ENCODE measurements around the gene LRFN3. TPM values are rescaled to one million over a fixed set of nuclear protein-coding genes. Genes with fewer than 3 reads are reported as not detected.
"Not testable (repeated sequence)": the region's sequence is repeated elsewhere in the genome, so short reads cannot be mapped to it uniquely, and the experiment has no call there.

Gene LRFN3, protein sequence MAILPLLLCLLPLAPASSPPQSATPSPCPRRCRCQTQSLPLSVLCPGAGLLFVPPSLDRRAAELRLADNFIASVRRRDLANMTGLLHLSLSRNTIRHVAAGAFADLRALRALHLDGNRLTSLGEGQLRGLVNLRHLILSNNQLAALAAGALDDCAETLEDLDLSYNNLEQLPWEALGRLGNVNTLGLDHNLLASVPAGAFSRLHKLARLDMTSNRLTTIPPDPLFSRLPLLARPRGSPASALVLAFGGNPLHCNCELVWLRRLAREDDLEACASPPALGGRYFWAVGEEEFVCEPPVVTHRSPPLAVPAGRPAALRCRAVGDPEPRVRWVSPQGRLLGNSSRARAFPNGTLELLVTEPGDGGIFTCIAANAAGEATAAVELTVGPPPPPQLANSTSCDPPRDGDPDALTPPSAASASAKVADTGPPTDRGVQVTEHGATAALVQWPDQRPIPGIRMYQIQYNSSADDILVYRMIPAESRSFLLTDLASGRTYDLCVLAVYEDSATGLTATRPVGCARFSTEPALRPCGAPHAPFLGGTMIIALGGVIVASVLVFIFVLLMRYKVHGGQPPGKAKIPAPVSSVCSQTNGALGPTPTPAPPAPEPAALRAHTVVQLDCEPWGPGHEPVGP
- 18.7 TPM for polyA plus RNA-seq (2013, experiment 1 of 2)
- 23.6 TPM for polyA plus RNA-seq (2013, experiment 2 of 2)

DNA sequence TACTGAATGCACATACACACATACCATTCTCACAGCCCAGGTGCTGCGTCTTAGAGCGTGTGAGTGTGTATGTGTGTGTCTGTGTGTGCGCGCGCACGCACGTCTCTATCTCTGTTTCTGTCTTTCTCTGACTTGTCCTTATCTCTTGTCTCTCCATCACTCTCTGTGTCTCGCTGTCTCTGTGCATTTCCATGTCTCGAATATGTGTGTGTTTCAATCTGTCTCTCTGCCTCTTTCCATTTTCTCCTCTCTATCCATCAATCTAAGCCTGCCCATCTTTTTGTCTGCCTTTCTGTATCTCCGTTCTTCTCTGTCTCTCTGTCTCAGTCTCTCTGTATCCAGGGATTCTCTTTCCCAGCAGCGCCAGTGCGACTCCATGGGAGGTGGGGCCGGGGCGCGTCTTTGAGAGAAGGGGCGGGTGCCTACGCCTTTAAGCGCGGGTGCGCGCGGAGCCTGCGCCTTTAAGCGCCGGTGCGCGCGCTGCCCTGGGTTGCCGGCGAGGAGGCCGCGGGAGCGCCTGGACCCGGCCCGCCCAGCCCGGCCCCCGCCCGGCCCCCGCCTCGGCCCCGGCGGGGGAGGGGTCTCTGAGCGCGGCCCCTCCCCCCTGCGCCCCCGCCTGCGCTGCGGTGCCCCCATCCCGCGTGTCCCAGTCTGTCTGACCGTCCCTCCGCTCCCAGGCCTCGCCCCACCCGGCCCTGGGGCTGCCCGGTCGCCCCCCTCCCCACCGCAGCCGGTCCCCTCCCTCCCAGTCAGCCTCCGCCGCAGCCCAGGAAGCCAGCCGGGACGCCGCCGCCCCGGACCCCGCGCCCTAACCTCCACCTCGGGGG is at the start of gene LRFN3:
Gene LRFN3, plus strand, starts transcription at position 464 of the 827 bp plus-strand sequence. CDS start 3,052 bp downstream, outside the sequence.
- Histone ChIP-seq H3K9ac (ENCODE audit: low read depth, low read length) (peak within 1 kb of the TSS; percentile 70), H3K27ac (ENCODE audit: low read depth, low read length) (no peak within 1 kb of the TSS), H3K27me3 (ENCODE audit: insufficient read depth, low read length) (no peaks in the 10 kb centered on the region), H3K4me1 (ENCODE audit: insufficient read depth, low read length) (peaks cover 9% of the 10 kb centered on the region), H3K4me3 (ENCODE audit: low read length) (peak within 1 kb of the TSS; percentile 83), H3K9me3 (ENCODE audit: insufficient read depth, low read depth, low read length) (no peaks in the 10 kb centered on the region), H3K36me3 (ENCODE audit: insufficient read depth, low read length) (peaks cover 9% of the 10 kb centered on the region; the same call in 1 of the 2 replicates)
- 9% methylated on average over 64 of the region's 68 CpGs for WGBS

DNA sequence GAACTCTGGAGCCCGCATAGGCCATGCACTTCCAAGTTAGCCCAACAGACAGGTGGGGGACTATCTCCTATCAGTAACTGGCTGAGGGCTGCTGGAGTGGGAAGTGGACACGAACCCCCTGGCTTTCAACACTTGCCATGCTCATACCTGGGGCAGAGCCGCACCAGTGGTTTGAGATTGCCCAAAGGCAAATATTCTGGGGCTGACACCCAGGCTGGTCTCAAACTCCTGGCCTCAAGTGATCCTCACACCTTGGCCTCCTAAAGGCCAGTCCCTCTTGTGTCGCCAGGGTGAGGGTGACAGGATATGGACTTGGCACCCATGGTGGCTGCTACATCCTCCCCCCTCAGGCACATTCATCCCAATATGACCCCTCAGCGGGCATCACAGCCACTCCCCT is 49.0 kb upstream of the LRFN3 start:
- Histone ChIP-seq H3K4me1 (ENCODE audit: insufficient read depth, low read length) (no peaks in the 10 kb centered on the region), H3K36me3 (ENCODE audit: insufficient read depth, low read length) (peaks cover 41% of the 10 kb centered on the region), H3K27me3 (ENCODE audit: insufficient read depth, low read length) (no peaks in the 10 kb centered on the region), H3K4me3 (ENCODE audit: low read length) (no peak overlapping the region), H3K27ac (ENCODE audit: low read depth, low read length) (no peak overlapping the region), H3K9me3 (ENCODE audit: insufficient read depth, low read depth, low read length) (no peaks in the 10 kb centered on the region), H3K9ac (ENCODE audit: low read depth, low read length) (no peak overlapping the region)
- WGBS, result 93% methylated on average over 5 of the region's 5 CpGs

DNA sequence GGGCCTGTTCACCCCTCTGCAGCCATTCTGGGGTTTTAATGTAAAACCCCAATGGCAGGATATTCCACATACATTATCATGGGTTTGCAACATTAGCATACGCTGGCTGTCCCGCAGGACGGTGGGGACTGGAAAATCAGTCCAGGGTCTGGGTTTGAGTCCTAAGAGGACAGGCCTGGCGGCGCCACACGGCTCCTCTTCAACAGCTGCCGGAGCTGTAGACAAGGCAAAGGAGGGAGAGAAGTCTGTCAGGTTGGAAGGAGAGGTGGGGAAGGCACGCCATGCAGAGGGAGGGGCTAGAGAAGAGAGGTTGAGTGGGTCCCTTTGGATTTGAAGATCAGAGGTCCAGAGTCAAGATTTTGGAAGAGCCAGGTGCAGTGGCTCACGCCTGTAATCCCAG is 47.8 kb upstream of the LRFN3 start:
- H3K27ac ChIP-seq (ENCODE audit: low read depth, low read length), result no peak overlapping the region
- no peak overlapping the region for H3K9ac ChIP-seq (ENCODE audit: low read depth, low read length)
- no peak overlapping the region for H3K4me3 ChIP-seq (ENCODE audit: low read length)
- H3K9me3 ChIP-seq (ENCODE audit: insufficient read depth, low read depth, low read length), result no peaks in the 10 kb centered on the region
- peaks cover 52% of the 10 kb centered on the region for H3K36me3 ChIP-seq (ENCODE audit: insufficient read depth, low read length)
- 94% methylated on average over 9 of the region's 9 CpGs for WGBS
- no peaks in the 10 kb centered on the region for H3K4me1 ChIP-seq (ENCODE audit: insufficient read depth, low read length)
- no peaks in the 10 kb centered on the region for H3K27me3 ChIP-seq (ENCODE audit: insufficient read depth, low read length)

DNA sequence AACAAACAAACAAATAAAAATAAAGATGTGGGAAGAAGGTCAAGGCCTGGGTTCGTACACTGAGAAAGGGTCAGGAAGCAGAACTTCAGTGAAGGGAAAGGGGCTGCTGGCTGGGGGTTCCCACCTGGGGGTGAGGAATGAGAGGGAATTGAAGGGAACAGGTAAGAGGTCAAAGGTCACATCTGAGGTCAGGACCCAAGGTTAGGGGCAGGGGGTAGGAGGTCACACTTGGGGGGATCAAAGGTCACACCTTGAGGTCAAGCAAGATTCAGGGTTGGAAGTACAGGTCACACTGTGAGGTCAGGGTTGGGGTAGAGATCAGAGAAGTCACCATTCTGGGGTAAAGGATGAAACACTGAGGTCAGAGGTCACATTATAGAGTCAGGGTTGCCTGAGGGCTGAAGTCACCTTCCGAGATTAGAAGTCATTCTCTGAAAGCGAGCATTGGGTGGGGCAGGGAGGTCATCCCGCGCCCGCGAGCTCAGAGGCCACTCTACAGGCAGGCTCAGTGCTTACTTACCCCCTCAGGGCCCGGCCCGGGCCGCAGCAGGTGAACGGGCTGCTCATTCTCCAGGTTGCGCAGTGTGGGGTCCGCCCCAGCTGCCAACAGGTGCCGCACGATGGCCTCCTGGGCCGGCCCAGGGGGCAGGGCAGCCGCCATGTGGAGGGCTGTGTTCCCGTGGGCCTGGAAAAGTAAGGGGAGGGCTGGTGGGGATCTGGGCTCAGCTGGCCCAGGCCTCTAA is 46.6 kb upstream of the LRFN3 start:
- no peak overlapping the region for H3K4me3 ChIP-seq (ENCODE audit: low read length)
- peaks cover 58% of the 10 kb centered on the region for H3K36me3 ChIP-seq (ENCODE audit: insufficient read depth, low read length)
- no peak overlapping the region for H3K27ac ChIP-seq (ENCODE audit: low read depth, low read length)
- H3K27me3 ChIP-seq (ENCODE audit: insufficient read depth, low read length), result no peaks in the 10 kb centered on the region
- no peaks in the 10 kb centered on the region for H3K9me3 ChIP-seq (ENCODE audit: insufficient read depth, low read depth, low read length)
- 93% methylated on average over 18 of the region's 18 CpGs for WGBS
- no peak overlapping the region for H3K9ac ChIP-seq (ENCODE audit: low read depth, low read length)
- no peaks in the 10 kb centered on the region for H3K4me1 ChIP-seq (ENCODE audit: insufficient read depth, low read length)

DNA sequence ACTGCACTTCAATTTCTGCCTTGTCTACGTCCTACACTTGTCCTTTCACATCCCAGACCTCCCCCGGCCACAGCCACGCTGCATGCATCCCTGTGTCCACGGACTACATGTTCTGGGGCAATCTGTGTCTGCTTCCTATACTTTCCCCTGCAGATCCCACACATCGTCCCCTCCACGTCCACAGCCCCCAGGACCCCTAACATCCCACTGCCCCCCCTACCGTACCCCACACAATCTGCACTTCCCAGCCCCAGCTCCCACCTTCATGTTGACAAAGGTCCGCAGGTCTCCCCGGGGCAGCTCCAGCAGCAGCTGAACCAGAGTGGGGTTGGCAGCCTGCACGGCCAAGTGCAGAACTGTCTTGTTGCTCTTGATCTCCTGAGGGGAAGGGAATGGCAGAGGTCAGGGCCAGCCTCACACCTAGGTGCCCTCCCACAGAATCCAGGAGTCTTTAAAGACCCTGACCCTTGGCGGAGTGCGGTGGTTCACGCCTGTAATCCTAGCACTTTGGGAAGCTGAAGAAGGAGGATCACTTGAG is 46.0 kb upstream of the LRFN3 start:
- Histone ChIP-seq H3K27me3 (ENCODE audit: insufficient read depth, low read length) (no peaks in the 10 kb centered on the region), H3K4me1 (ENCODE audit: insufficient read depth, low read length) (no peaks in the 10 kb centered on the region), H3K36me3 (ENCODE audit: insufficient read depth, low read length) (peaks cover 63% of the 10 kb centered on the region), H3K27ac (ENCODE audit: low read depth, low read length) (no peak overlapping the region), H3K4me3 (ENCODE audit: low read length) (no peak overlapping the region), H3K9me3 (ENCODE audit: insufficient read depth, low read depth, low read length) (no peaks in the 10 kb centered on the region), H3K9ac (ENCODE audit: low read depth, low read length) (no peak overlapping the region)
- 93% methylated on average over 13 of the region's 13 CpGs for WGBS

DNA sequence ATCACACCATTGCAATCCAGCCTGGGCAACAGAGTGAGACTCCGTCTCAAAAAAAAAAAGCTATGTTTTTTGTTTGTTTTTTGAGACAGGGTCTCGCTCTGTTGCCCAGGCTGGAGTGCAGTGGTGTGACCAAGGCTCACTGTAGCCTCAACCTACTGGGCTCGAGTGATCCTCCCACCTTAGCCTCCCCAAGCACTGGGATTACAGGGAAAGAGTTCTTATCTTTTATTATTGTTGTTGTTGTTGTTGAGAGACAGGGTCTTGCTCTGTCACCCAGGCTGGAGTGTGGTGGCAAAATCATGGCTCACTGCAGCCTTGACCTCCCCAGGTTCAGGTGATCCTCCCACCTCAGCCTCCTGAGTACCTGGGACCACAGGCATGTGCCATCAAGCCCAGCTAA is 44.4 kb upstream of the LRFN3 start:
- not testable (repeated sequence) for H3K27ac ChIP-seq (ENCODE audit: low read depth, low read length); H3K27me3 ChIP-seq (ENCODE audit: insufficient read depth, low read length); H3K4me3 ChIP-seq (ENCODE audit: low read length); H3K4me1 ChIP-seq (ENCODE audit: insufficient read depth, low read length); H3K9me3 ChIP-seq (ENCODE audit: insufficient read depth, low read depth, low read length); H3K9ac ChIP-seq (ENCODE audit: low read depth, low read length)
- H3K36me3 ChIP-seq (ENCODE audit: insufficient read depth, low read length), result peaks cover 78% of the 10 kb centered on the region
- WGBS, result 100% methylated on average over 3 of the region's 3 CpGs

DNA sequence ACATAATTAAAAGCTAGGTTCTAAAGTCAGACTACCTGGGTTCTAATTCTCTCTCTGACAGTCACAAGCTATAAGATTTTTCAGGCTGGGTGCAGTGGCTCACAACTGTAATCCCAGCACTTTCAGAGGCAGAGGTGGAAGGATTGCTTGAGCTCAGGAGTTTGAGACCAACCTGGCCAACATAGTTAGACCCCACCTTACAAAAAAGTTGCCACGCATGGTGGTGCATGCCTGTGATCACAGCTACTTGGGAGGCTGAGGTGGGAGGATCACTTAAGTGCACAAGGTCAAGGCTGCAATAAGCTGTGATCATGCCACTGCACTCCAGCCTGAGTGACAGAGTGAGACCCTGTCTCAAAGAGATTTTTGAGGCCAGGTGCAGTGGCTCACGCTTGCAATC is 41.8 kb upstream of the LRFN3 start:
- Histone ChIP-seq H3K4me1 (ENCODE audit: insufficient read depth, low read length) (no peaks in the 10 kb centered on the region), H3K27ac (ENCODE audit: low read depth, low read length) (no peak overlapping the region), H3K4me3 (ENCODE audit: low read length) (no peak overlapping the region), H3K27me3 (ENCODE audit: insufficient read depth, low read length) (no peaks in the 10 kb centered on the region), H3K9ac (ENCODE audit: low read depth, low read length) (no peak overlapping the region), H3K36me3 (ENCODE audit: insufficient read depth, low read length) (peaks cover 77% of the 10 kb centered on the region), H3K9me3 (ENCODE audit: insufficient read depth, low read depth, low read length) (no peaks in the 10 kb centered on the region)
- WGBS, result 96% methylated on average over 2 of the region's 2 CpGs

DNA sequence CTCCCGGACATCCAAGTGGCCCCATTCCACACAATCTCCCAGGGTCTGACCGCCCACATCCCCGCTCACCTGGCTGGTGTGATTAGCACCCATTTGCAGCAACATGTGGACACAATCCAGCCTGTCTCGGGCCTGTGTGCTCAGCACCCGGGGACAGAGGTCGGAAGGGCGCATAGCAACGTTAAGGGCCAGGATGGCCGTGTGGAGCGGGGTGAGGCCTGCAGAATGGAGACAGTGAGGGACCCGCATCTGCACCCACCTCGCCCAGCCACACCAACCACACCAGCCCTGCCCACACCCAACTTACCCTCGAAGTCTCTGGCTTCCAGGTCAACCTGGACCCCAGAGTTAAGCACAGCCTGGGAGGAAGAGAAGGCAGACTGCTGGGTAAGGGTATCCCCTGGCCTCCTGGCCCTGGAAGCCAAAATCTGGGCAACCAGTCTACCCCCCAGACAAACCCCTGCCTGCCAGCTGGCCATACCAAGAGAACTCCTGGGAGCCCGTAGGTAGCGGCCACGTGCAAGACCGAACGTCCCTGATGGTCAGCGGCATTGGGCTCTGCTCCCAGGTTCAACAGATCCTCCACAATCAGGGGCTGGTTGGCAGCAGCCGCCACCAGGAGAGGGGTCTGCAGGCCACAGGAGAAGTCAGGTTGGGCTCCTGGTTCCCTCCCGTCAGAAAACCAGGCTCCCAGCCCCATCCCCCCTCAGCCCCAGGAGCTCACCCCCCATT is 40.1 kb upstream of the LRFN3 start:
- H3K4me1 ChIP-seq (ENCODE audit: insufficient read depth, low read length), result 0 out of 2 replicates have a peak, but pooled peaks cover under 1% of the 10 kb centered on the region
- no peaks in the 10 kb centered on the region for H3K9me3 ChIP-seq (ENCODE audit: insufficient read depth, low read depth, low read length)
- H3K9ac ChIP-seq (ENCODE audit: low read depth, low read length), result no peak overlapping the region
- 93% methylated on average over 21 of the region's 21 CpGs for WGBS
- H3K27ac ChIP-seq (ENCODE audit: low read depth, low read length), result no peak overlapping the region
- H3K36me3 ChIP-seq (ENCODE audit: insufficient read depth, low read length), result peaks cover 60% of the 10 kb centered on the region
- H3K27me3 ChIP-seq (ENCODE audit: insufficient read depth, low read length), result no peaks in the 10 kb centered on the region
- no peak overlapping the region for H3K4me3 ChIP-seq (ENCODE audit: low read length)

DNA sequence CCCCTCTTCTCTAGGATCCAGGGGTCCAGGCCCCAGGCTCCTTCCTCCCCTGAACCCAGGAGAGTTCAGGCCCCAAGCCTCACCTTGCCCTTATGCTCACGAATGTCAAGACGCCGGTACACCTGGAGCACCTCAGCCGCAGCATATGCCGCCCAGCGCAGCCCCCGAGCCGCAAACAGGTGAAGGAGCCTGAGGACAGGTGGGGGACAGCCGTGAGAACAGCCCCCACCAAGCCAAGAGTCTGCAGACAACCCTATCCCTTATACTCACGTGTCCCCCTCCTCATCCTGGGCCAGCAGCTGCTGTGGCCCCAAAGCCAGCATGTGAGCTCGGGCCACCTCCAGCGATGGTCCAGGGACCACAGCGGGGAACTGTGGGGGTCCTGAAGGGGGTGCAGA is 39.5 kb upstream of the LRFN3 start:
- H3K36me3 ChIP-seq (ENCODE audit: insufficient read depth, low read length), result peaks cover 56% of the 10 kb centered on the region
- no peak overlapping the region for H3K4me3 ChIP-seq (ENCODE audit: low read length)
- H3K9me3 ChIP-seq (ENCODE audit: insufficient read depth, low read depth, low read length), result no peaks in the 10 kb centered on the region
- H3K27me3 ChIP-seq (ENCODE audit: insufficient read depth, low read length), result no peaks in the 10 kb centered on the region
- 96% methylated on average over 13 of the region's 13 CpGs for WGBS
- H3K9ac ChIP-seq (ENCODE audit: low read depth, low read length), result no peak overlapping the region
- H3K4me1 ChIP-seq (ENCODE audit: insufficient read depth, low read length), result peaks cover 6% of the 10 kb centered on the region; the same call in 1 of the 2 replicates
- no peak overlapping the region for H3K27ac ChIP-seq (ENCODE audit: low read depth, low read length)
